GM12873 (cell line): ENCODE results near the gene HFM1.

ENCODE experiments used
- CTCF ChIP-seq: IDR thresholded peaks from 2 replicates; pipeline ENCODE4 v1.5.1; 2012; ENCODE audit warnings: low read depth, mild to moderate bottlenecking, moderate library complexity, low read length, control low read depth; ENCODE audit not compliant: insufficient read depth; ENCODE audit errors: missing control alignments

Gene HFM1

GRCh38 chr1:91345395-91346005, 59.1 kb downstream of the HFM1 start:
- no peak for TF ChIP-seq CTCF

DNA sequence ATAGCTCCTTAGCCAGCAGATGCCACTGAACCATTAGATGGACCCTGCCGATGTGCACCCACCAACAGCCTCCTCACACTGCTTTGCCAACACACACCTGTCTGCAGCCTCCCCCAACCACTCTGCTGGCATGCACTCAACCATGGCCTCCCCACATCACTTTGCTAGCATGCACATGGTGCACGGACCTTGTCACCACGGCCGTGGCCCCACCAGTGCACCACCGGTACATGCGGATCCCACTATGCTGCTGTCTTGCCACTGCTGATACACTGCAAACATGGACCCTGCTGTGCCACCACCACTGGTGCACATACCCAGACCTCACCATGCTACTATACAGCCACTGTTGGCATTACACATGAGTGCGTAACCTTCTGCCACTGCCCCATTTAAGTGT, 66.1 kb downstream of the HFM1 start:
- no peak for TF ChIP-seq CTCF

GRCh38 chr1:91335603-91336002, 69.0 kb downstream of the HFM1 start:
- no peak for TF ChIP-seq CTCF

DNA sequence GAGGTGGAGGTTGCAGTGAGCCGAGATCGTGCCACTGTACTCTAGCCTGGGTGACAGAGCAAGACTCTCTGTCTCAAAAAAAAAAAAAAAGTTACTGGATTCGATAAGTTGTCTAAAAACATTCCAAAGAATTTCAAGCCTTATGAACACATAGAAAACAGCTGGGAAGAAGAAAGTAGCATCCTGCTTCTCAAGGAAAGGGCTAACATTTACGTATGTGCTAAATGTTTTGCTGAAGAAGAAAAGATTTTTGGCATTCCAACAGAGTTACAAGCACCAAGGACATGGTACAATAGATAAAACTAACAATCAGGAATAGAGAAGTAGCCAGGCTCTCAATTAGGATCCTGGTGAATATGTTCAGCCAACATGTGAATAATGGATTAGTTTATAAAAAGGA, 69.8 kb downstream of the HFM1 start:
- TF ChIP-seq CTCF = no peak

DNA sequence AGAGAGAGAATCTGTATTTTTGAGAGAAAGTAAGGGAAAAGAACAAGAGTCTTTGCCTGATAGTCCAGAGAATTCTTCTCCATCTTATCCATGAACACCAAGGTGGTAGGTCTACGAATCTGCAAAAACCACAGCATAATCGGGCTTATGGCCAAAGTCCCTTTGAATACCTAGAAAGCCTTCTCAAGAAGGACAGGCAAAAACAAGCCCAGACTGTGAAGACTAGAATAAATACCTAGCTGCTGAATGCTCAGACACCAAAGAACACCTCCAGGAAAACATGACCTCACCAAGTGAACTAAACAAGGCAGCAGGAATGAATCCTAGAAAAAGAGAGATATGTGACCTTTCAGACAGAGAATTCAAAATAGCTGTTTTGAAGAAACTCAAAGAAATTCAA, 79.2 kb downstream of the HFM1 start:
- no peak for TF ChIP-seq CTCF

DNA sequence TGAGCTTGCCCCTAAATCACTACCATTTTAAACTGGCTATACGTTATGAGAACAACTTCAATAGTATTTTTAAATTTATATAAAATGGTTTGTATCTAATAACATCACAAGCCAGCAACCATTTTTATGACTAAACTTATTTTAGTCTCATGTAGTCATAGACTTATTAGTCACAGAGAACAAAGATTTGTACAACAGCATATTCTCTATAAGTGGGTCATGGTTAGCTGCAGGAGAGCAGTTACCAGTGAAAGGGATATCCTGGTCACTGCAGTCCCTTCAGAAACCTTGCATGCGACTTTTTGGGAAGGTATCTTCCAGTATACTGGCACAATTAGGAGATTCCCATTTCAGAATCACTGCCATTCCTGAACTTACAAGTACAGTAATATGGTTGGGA, 90.0 kb downstream of the HFM1 start:
- no peak for TF ChIP-seq CTCF

GRCh38 chr1:91311672-91312071, 93.0 kb downstream of the HFM1 start:
- no peak for TF ChIP-seq CTCF
